HG02885 (cell line): Measurements from ENCODE around the gene LDLRAD4.

Source experiments
- ATAC-seq: cut with Tn5 transposase; IDR thresholded peaks from one replicate; pipeline ENCODE4 v1.9.1; 2021; ENCODE audit warnings: mild to moderate bottlenecking; ENCODE audit not compliant: unreplicated experiment, poor library complexity

Gene LDLRAD4

DNA sequence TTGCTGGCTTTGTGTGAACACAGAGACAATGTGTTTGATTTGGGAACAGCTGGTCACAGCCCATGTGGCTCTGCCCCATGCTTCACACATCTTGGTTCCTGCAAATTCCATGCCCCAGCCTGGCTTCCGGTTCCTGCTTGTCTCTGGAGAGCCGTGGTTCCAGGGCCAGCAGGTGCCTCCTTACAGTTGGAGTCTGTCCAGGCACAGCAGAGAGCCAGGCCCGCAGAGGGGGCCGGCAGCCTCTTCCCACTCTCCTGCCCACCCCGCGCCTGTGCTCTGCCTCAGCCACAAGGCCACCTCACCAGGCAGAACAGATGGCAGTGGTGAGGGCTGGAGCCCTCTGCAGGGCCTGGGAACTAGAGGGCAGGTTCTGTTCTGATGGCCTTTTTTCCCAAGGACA lies 81.5 kb downstream of the LDLRAD4 start:
- ATAC-seq, result no peak

DNA sequence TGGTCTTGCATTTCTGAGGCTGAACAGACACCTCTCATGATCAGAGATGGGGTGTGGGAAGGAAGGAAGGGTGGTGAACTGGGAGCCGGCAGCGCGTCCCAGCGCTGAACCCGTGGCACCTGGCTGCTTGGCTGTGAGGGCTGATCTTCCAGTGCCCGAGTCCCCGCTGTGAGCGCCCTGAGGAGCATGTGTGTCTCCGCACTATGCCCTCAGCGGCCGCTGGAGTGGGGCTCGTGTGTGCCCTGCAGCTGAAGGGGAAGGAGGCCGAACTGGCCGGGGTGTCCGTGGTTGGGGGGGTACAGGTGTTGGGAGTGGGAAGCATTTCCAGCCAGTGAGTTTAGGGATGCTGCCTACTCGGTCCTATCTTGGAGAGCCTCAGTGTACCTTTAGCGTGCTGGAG lies 82.2 kb downstream of the LDLRAD4 start:
- no peak for ATAC-seq

DNA sequence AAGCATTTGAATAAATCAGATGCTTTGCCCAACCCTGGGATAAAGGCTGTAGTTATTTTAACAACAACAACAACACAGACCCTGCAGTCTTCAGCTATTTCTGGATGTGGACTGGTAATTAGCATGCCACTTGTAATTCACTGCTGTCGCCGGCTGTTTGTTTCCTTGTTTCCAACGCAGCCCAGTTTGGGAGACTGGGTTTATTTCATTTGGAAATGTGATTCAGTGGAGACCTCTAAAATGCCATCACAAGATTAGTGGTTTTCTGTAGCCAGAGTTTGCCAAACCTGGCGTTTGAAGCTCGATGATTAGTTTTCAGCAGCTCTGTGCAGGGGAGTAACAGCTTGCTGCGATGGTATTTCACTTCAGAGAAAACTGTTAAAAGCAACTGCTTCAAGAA lies 83.5 kb downstream of the LDLRAD4 start:
- no peak for ATAC-seq

DNA sequence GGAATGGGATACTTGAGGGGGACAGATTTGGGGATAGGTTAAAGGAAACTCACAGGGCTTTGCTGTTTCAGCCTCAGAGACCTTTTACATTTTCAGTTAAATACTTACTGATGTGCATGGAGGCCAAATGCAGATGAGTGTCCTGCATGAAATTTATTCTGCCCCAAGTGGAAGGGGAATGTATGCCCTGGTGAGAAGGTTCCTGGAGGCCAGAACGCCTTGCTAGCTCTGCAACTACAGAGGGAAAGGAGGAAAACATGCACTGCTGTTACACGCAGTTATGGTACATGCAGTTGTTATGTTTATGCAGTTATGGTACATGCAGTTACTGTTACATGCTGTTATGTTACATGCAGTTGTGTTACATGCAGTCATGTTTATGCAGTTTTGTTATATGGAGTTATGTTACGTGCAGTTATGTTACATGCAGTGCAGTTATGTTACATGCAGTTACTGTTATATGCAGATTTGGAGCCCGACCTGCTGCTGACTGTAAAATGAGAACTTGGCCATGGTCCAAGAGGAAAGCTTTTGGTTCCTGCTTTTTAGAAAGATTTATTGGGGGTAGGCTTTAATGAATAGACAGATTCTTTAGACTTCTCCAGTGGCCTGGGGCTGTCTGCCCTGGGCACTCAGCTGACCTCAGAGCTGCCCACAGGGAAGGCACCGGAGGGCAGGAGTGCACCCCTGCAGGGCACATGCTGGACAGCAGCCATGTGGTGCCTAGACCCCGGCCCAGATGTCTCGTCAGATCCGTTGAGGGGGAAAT lies 84.1 kb downstream of the LDLRAD4 start:
- no peak for ATAC-seq

DNA sequence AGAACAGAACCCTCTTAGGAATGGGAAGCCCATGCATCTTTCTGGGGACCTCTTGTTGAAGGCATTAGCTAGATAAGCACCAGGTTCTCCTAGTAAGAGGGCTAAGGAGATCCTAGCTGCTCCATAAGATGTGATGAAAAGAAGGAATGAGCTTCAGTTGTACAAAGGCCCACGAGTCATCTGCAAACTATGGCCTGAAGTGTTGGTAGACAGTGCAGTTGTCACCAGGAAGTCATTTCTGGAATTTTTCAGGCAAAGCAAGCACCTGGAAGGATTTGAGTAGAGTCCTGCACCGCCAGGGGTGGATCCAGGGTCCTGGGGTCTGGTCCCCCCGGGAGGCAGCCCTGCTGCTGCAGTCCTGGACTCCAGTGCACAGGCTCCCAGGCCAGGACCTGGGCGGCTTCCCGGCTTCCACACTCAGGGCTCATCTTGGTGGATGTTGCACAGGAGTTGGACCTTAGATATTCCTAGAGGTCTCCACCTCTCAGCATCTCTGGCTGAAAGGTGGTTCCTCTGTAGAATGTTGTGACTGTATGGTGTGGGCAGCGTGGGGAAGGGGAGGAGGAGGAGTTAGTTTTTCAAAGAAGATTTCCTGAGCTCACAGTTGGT lies 85.3 kb downstream of the LDLRAD4 start:
- ATAC-seq, result no peak

DNA sequence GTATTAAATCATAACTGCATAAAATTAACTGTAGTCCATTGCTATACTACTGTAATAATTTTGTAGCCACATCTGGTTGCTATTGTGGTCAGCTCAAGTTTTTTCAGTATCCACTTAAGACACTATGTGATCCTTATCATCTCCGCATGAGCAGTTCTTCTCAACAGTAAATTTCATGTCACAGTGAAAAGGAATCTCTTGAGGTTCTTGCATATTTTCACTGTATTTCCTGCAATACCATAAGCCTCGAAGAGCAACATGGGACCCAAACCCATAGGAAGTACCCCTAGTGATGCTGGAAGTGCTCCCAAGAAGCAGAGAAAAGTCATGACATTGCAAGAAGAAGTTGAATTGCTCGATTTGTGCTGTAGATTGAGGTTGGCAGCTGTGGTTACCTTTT lies 86.7 kb downstream of the LDLRAD4 start:
- ATAC-seq, result no peak

DNA sequence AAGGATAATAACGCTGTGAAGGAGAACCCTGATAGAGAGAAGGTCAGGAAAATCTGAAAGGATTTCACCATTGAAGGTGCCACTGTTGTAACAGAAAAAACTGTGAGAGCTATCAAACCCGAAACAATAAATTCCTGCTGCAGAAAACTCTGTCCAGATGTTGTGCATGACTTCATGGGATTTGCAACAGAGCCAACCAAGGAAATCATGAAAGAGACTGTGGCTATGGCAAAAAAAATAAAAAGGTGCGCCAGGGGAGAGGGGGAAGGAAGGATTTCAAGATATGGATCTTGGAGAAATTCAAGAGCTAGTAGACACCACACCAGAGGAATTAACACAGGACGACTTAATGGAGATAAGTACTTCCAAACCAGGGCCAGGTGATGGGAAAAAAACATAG lies 88.0 kb downstream of the LDLRAD4 start:
- ATAC-seq, result no peak

DNA sequence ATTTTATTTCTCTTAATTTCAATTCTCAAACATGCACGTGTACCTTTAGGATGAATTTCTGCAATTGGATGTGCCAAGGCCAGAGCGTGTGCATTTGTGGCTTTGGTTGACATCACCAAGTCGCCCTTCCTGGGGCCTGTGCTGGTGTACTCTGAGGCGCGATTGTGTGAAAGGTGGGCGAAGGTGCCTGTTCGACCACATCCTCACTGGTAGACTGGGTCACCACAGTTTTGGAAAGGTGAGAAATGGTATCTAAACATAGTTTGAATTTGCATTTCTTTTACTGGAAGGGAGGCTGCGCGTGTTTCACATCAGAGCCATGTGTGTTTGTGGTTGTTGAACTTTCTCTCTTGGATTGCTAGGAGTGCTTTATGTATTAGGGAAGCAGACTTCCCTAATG lies 89.8 kb downstream of the LDLRAD4 start:
- ATAC-seq, result no peak

DNA sequence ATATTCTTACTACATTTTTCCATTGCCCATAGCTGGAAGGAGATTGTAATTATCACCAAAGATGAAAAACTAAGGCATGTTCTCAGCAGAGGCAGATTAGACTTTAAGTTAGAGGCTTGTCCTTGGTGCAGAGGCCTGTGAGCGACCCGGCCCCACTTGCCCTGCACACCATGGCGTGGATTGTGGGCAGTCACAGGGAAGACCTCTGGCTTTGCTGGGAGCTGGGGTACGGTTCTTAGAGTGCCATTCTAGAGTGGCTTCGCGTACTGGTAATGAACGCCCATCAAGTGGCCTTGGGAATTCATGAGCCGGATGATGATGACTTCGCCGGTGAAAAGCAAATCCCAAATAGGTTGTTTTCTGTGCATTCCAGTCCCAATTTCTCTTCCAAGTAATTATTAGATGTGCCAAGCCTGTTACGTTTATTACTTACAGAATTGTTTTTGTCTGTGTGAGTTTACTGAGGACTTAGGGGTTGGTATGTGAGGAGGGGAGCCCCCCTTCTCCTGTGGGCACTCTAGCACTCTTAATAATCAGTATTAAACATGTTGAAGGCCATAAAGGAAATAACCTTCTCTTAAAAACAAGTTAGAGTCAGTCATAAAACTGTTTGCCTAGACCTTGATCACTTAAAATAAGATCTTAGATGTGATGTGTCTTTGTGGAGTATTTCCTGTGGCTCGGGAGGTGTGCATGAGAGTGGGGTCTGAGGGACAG lies 90.6 kb downstream of the LDLRAD4 start:
- ATAC-seq, result no peak

DNA sequence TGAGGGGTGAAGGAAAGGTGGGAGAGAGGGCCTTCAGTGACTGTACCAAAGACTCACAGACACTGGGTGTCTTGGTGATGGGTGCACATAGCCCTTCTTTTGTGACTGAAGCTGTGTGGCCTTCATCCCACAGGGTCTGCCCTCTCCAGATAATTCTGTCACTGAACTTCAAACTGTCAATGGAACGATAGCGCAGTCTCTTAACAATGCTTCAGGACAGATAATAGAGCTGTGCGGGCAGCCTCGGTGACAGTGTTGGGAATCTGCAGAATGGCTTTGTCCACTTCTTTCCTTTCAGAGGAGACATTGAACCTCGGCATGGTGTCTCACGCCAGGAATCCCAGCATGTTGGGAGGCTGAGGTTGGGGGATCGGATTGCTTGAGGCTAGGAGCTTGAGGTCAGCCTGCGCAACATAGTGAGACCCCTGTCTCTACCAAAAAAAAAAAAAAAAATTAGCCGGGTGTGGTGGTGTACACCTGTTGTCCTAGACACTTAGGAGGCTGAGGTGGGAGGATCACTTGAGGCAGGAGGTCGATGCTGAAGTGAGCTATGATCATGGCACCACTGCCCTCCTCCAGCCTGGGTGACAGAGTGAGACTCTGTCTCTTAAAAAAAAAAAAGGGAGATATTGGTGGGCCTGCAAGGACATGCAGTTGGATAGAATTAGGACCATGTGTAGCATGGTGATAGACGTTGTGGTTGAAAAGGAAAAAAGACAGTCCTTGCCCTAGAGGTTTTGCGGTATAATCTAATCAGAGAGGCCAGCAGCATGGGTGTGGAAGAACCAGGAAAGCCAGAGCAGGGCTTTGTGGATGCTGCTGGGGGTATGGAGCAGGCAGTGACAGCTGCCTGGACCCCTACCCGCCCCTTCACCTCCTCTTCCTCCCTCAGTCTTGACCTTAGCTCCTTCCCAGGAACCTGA lies 91.4 kb downstream of the LDLRAD4 start:
- no peak for ATAC-seq

DNA sequence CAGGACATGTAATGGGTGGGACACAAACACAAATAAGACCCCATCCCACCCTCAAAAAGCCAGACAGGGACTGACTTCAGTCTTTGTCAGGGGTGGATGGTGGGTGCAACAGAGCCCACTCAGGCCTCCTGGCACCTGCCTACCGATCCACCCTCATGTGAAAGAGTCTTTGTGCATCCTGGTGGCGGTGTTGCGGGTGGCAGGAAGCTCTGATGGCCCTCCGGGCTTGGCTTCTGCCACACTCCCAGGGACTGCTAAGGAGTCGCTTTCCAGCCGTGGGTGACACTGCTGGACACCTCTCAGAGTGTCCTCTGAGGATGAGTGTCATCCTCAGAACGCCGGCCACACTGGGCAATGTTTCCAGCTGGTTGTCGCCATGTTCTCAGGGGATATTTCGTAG lies 92.6 kb downstream of the LDLRAD4 start:
- no peak for ATAC-seq

DNA sequence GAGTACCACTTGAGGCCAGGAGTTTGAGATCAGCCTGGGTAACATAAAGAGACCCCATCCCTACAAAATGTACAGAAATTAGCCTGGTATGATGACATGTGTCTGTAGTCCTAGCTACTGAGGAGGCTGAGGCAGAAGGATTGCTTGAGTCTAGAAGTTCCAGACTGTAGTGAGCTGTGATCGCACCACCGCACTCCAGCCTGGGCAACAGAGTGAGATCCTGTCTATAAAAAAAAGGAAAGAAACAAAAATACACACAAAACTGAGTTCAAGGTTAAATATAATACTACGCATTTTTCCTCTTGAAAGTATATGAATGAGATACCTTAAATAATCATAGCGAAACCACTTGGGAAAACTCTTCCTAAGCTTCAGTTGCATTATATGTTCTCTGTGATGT lies 94.0 kb downstream of the LDLRAD4 start:
- no peak for ATAC-seq

DNA sequence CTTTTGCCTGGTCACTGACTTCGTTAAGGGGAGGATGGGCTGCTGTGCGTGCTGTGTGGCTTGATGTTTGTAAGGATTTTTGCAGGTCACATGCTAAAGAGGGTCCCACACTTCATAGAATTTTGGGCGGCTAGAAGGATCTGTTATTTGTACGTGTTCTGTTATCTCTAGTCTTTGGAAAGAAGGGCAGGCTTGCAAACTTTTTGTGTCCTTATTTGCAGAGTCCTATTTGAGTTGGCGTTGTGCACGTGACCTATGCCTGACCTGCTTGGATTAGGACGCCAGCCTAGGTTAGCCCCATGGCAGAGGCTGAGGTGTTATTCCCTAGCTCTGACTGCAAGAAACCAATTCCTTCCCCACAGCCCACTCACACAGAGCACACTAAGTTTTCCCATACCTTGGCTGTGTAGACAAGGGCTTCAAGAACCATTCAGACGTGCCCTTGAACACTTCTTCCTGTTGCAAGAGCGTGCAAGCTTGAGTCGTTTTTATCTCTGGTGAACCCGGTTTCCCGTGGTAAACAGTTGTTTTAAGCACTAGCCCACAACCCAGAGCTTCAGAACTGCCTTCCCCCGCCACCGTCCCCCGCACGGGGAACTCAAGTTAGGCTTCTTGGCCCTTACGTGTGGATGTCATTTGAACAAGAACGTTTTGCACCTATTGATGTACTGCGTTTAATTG lies 94.6 kb downstream of the LDLRAD4 start:
- ATAC-seq, result no peak

DNA sequence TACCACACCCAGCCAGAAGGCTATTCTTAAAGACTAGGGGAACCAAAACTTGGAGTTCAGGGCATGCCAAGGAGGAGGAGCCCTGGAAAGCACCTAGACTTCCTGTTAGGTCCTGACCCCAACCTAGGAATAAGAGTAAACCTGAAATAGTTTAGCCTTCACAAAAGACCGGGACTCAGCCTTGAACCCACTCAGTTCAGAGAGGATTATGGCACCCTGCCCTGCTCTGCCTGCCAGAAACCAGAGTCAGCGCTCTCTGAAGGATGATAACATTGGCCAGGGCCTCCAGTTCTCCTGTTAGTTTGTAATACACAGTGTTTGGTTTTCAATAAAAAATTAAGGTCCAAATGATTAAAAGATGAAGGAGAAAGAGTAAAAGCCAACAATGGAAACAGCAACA lies 96.4 kb downstream of the LDLRAD4 start:
- ATAC-seq, result no peak

DNA sequence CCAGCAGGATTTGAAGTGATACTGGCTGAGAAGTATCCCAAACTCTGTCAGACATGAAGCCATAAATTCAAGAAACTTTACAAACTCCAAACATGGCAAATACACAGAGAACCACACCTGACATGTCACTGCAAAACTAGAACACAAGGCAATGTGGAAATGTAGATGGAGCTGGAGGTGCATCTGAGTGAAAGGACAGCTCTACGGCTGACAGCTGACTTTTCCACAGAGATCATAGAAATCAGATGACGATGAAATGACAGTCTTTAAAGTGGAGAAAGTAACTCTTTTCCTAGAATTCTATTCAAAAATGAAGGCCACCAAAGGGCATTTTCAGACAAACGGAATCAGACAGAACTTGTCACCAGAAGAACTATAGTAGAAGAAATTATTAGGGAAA lies 97.5 kb downstream of the LDLRAD4 start:
- no peak for ATAC-seq

DNA sequence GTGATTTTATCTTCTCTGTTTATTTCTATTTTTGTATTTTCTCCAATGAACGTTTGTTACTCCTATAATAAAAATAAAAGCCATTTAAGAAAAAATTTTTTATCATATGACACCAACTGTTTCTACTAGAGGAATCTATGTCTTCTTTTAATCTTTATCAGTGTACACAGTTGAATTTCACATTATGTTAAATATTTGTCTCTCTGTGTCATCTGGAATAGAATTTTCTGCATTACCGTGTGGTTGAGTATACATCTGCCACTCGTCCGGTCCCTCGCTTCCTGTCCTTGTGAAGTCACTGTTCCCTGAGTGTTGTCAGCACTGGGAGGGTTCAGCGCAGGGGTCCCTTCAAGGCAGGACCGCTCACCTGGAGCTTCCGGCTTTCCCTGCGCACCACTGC lies 99.2 kb downstream of the LDLRAD4 start:
- ATAC-seq, result no peak

DNA sequence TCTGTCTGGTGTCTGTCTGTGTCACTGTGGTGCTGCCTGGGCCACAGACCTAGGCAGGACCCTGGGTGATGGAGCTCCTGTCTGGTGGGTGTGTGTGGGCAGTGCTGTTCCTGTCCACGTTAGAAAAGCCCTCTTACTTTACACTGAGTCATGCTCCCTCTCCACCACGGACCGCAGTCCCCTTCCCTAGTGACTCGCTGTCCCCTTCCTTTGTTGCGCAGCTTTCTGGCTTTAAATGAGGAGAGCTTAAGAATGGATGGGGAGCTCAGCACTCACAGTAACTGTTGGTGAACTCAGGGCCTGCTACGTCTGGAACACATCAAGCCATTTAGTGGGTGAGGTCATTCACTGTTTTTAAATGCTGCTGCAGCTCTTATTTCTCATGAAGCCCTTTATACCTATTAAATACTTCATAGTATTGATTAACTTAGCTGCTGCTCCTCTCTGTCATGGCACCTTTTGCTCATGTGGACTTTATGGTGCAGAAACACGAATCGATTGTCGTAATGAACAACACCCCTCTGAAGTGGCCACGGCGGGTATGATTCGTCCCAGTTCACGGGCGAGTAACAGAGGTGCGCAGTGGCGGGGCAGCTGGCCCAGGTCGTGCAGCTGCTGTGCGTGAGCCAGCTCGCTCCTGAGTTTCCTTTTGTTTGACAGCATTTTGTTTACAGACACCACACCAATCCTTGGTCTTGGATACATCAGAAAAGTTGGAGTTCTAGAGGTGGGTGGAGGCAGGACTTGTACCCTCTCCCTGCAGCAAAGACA lies 100.4 kb downstream of the LDLRAD4 start:
- no peak for ATAC-seq

DNA sequence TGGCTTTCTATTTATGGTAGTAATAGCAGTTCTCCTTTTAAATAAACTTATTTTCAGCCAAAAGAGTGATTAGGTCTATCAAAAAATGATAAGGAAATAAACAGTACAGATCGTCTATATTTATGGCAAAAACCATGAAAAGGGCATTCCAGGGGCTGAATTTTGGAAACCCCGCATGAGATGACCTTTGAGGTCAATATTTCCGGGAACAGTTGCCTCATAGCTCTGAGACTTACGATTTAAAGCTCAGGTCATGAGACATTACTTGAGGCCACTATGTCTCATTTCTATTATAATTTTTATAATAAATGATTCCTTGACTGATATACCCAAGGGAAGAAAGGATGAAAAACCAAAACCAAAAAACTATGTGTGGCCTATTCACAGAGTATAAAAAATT lies 101.1 kb downstream of the LDLRAD4 start:
- no peak for ATAC-seq

DNA sequence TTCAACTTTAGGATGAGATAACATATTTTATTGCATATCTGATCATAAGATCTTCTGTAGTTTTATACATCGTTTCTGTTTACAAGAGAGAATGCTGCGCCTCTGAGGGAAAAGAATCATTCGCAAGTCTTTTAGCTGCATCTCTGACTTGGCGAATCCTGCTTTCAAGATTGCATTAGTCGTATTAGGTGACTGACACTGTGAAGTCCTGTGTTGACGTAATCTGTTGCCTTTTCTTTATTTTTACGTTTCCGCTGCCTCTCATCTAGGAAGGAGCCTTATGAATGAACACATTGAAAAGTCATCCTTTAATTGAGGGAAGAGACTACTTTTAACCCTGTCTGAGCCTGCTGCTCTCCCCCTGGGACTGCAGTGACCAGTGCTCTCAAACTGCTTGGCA lies 101.5 kb downstream of the LDLRAD4 start:
- no peak for ATAC-seq
